ENCODE measurements around the gene HOXD4. TPM values are rescaled to one million over a fixed set of nuclear protein-coding genes. Genes with fewer than 3 reads are reported as not detected.

The HOXD4 gene
- total RNA-seq, 1 experiment from 2014 or later: 0.61 TPM

- CTCF ChIA-PET: no interaction called here
Measured at GRCh38 chr2:176165370-176166050, 14.2 kb downstream of the HOXD4 start.

More at GRCh38 chr2:176165370-176166050, 14.2 kb downstream of the HOXD4 start:
- no peak overlapping the region for H2AFZ ChIP-seq (ENCODE audit: low read depth, low read length, poor library complexity, severe bottlenecking)
- H3K36me3 ChIP-seq (ENCODE audit: control insufficient read depth in 1 of 2, insufficient read depth in 2 of 2, low read length in 2 of 2): no peaks in the 10 kb centered on the region
- H3K4me1 ChIP-seq (ENCODE audit: control insufficient read depth in 1 of 2, insufficient read depth in 2 of 2, low read length in 2 of 2): no peaks in the 10 kb centered on the region
- H4K20me1 ChIP-seq (ENCODE audit: insufficient read depth): no peaks in the 10 kb centered on the region
- no peaks in the 10 kb centered on the region for H3K9me2 ChIP-seq (ENCODE audit: insufficient read depth)
- BruUV-seq (replicated peaks): no TSS peak
- DNase-seq (ENCODE audit: low read depth, low spot score) (no peak), ATAC-seq (no peak)
- POLR2A ChIA-PET: no interaction called here
- TF ChIP-seq SP1 (IDR thresholded peaks at IDR 0.05; ENCODE audit: low read depth): no peak
- TF ChIP-seq SIN3A (IDR thresholded peaks at IDR 0.05; ENCODE audit: low read depth): no peak
- TF ChIP-seq YY1 (IDR thresholded peaks at IDR 0.05; ENCODE audit: extremely low read depth, insufficient replicate concordance, low read depth, low read length): no peak
- TF ChIP-seq CTCF (IDR thresholded peaks at IDR 0.05 in 2 of 3, conservative IDR thresholded peaks at IDR 0.05 in 1 of 3; ENCODE audit: borderline replicate concordance in 1 of 3, insufficient read depth in 1 of 3, low read depth in 2 of 3, low read length in 2 of 3): no peak
- no peak for TF ChIP-seq ELF1 (IDR thresholded peaks at IDR 0.05; ENCODE audit: borderline replicate concordance, low read depth)
- no peak for TF ChIP-seq REST (IDR thresholded peaks at IDR 0.05; ENCODE audit: low read depth)
- TF ChIP-seq EGR1 (IDR thresholded peaks at IDR 0.05; ENCODE audit: low read depth): no peak
- no peak for TF ChIP-seq ZNF274 (IDR thresholded peaks at IDR 0.05; ENCODE audit: low read depth, low read length)
- TF ChIP-seq POLR2A (IDR thresholded peaks at IDR 0.05; ENCODE audit: borderline replicate concordance, extremely low read depth, insufficient read depth, insufficient read length): no peak
- TF ChIP-seq EZH2 (IDR thresholded peaks at IDR 0.05): no peak
- TF ChIP-seq TCF7L2 (IDR thresholded peaks at IDR 0.05; ENCODE audit: borderline replicate concordance, extremely low read depth, insufficient read depth, insufficient read length): no peak
- TF ChIP-seq ATF3 (IDR thresholded peaks at IDR 0.05): no peak
- no peak for TF ChIP-seq MAX (IDR thresholded peaks at IDR 0.05)
- intact Hi-C loops (cut with micrococcal nuclease): no loop called here
- H3K27ac ChIP-seq (ENCODE audit: low read depth, low read length): no peak overlapping the region
- no peak overlapping the region for H3K4me3 ChIP-seq (replicated peaks in 1 of 2; ENCODE audit: low read depth in 1 of 2, low read length in 2 of 2)
- no peaks in the 10 kb centered on the region for H3K27me3 ChIP-seq (ENCODE audit: insufficient read depth, low read length)
- no peak overlapping the region for H3K4me2 ChIP-seq (ENCODE audit: low read length)
- no peaks in the 10 kb centered on the region for H3K79me2 ChIP-seq (ENCODE audit: insufficient read depth, low read length)
- no peaks in the 10 kb centered on the region for H3K9me3 ChIP-seq (ENCODE audit: control insufficient read depth in 1 of 2, insufficient read depth in 1 of 2, low read depth in 1 of 2, low read length in 2 of 2)
- RAD21 ChIA-PET (ENCODE audit: low non-redundant PET in 1 of 2, low total read pairs in 2 of 2, uncharacterized antibody in 2 of 2, unreplicated experiment in 2 of 2): no interaction called here
- no peak overlapping the region for H3K9ac ChIP-seq (ENCODE audit: low read length)
